ENCODE measurements around the gene FAM193B. TPM values are rescaled to one million over a fixed set of nuclear protein-coding genes. Genes with fewer than 3 reads are reported as not detected.
A peak's percentile ranks its signal among the peaks of the same experiment; 100 is the strongest.
"Not testable (repeated sequence)": the region's sequence is repeated elsewhere in the genome, so short reads cannot be mapped to it uniquely, and the experiment has no call there.

FAM193B gene
- total and polyA plus RNA-seq, 9 donors, result 36.8 to 65.0 (median 50.0) TPM

DNA sequence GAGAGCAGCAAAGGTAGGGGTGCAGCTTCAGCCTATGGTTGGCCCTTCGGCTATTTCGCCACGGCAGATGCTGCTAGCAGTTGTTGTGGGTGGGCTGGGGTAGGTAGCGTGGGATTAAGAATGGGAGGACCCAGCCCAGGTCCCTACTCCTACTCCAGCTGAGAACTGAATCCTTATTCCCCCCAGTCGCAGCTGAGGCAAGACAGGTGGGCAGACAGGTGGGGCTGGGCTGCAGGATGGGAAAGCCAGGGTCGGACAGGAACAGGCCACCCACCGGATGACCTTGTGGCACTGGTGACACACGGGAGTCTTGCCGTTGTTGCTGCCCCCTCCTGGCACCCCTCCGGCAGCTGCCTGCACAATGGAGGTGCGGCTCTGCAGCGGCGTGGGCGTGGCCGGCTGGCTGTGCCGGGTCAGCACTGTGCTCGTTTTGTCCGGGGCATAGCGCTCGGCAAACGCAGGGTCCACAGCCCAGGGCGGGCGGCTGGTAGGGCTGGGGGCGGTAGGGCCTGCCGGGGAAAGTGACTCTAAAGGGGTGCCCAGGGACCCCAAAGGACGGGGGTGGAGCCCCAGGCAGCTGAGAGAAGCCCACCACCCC is 65.1 kb downstream of the FAM193B start:
- H3K9me3 ChIP-seq (replicated peaks; ENCODE audit: control insufficient read depth, low read depth, low read length), result no peaks in the 10 kb centered on the region
- H3K36me3 ChIP-seq (ENCODE audit: control insufficient read depth, insufficient read depth, low read length), result peaks cover 92% of the 10 kb centered on the region
- peaks cover 64% of the 10 kb centered on the region for H3K4me1 ChIP-seq (ENCODE audit: control insufficient read depth, insufficient read depth, low read length)
- no peaks in the 10 kb centered on the region for H3K27me3 ChIP-seq (ENCODE audit: control insufficient read depth, insufficient read depth, low read length)
- 61% methylated on average over 12 of the region's 26 CpGs for WGBS (ENCODE audit: insufficient coverage)
- DNase-seq, result no peak
- no peak overlapping the region for H3K27ac ChIP-seq (ENCODE audit: low read length)
- H3K4me3 ChIP-seq (ENCODE audit: low read length), result no peak overlapping the region

DNA sequence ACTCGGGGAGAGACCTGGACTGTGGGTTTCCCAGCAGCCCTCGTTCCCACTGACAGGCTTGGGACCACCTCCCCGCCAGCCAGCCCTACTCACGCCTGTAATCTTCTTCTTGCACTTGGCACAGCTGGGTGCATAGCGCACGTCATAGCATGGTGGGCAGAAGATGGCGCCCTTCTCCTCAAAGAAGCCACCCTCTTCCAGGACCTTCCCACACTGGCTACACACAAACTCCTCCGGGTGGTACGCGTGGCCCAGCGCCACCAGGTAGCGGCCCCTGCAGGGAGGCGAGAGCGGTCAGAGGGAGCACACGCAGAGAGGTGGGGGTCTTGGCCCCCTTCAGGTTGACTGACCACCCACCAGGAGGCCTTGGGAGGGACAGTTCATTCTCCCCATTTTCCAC is 66.4 kb downstream of the FAM193B start:
- H3K4me1 ChIP-seq (ENCODE audit: control insufficient read depth, insufficient read depth, low read length), result peaks cover 58% of the 10 kb centered on the region
- H3K4me3 ChIP-seq (ENCODE audit: low read length), result no peak overlapping the region
- no peaks in the 10 kb centered on the region for H3K27me3 ChIP-seq (ENCODE audit: control insufficient read depth, insufficient read depth, low read length)
- no peak overlapping the region for H3K27ac ChIP-seq (ENCODE audit: low read length)
- H3K36me3 ChIP-seq (ENCODE audit: control insufficient read depth, insufficient read depth, low read length), result peaks cover 92% of the 10 kb centered on the region
- 85% methylated on average over 9 of the region's 15 CpGs for WGBS (ENCODE audit: insufficient coverage)
- DNase-seq, result no peak
- H3K9me3 ChIP-seq (replicated peaks; ENCODE audit: control insufficient read depth, low read depth, low read length), result no peaks in the 10 kb centered on the region

DNA sequence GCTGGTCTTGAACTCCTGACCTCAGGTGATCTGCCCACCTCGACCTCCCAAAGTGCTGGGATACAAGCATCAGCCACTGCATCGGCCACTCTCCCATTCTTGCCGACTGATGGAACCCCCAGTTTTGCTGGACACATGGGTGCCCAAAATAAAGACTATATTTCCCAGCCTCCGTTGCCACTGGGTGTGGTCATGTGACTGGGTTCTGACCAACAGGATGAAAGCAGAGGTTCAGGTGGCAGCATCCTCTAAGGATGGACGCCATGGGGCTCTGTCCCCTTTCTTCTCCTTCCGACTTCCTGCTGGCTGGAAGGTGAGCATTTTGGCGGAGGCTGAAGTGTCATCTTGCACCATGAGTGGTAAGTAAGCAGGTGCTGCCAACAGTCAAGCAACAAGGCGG is 67.2 kb downstream of the FAM193B start:
- no peak overlapping the region for H3K4me3 ChIP-seq (ENCODE audit: low read length)
- H3K27me3 ChIP-seq (ENCODE audit: control insufficient read depth, insufficient read depth, low read length), result no peaks in the 10 kb centered on the region
- H3K9me3 ChIP-seq (replicated peaks; ENCODE audit: control insufficient read depth, low read depth, low read length), result no peaks in the 10 kb centered on the region
- peaks cover 90% of the 10 kb centered on the region for H3K36me3 ChIP-seq (ENCODE audit: control insufficient read depth, insufficient read depth, low read length)
- peaks cover 50% of the 10 kb centered on the region for H3K4me1 ChIP-seq (ENCODE audit: control insufficient read depth, insufficient read depth, low read length)
- no peak overlapping the region for H3K27ac ChIP-seq (ENCODE audit: low read length)
- DNase-seq, result no peak
- 82% methylated on average over 4 of the region's 8 CpGs for WGBS (ENCODE audit: insufficient coverage)

DNA sequence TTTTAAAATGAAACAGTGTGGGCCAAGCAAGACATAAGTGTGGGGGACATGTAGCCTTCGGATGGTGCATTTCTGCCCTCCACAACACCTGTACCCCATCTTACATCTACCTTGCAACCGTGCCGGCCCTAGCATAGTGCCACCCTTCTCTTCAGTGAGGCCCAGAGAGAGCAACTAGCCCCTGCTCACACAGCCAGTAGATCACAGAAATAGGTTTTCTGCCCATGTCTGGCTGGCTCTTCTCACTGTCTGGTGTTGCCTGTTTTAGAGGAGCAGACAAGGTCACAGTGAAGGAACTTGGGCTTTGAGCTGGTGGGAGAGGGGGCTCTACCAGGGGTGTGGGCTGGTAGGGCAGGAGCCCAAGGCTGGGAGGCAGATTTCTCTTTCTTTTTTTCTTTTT is 68.1 kb downstream of the FAM193B start:
- WGBS (ENCODE audit: insufficient coverage), result no CpG with 5 or more reads among the region's 3 CpGs
- H3K4me3 ChIP-seq (ENCODE audit: low read length), result no peak overlapping the region
- H3K9me3 ChIP-seq (replicated peaks; ENCODE audit: control insufficient read depth, low read depth, low read length), result no peaks in the 10 kb centered on the region
- no peak for DNase-seq
- no peaks in the 10 kb centered on the region for H3K27me3 ChIP-seq (ENCODE audit: control insufficient read depth, insufficient read depth, low read length)
- peaks cover 45% of the 10 kb centered on the region for H3K4me1 ChIP-seq (ENCODE audit: control insufficient read depth, insufficient read depth, low read length)
- peaks cover 93% of the 10 kb centered on the region for H3K36me3 ChIP-seq (ENCODE audit: control insufficient read depth, insufficient read depth, low read length)
- H3K27ac ChIP-seq (ENCODE audit: low read length), result no peak overlapping the region

DNA sequence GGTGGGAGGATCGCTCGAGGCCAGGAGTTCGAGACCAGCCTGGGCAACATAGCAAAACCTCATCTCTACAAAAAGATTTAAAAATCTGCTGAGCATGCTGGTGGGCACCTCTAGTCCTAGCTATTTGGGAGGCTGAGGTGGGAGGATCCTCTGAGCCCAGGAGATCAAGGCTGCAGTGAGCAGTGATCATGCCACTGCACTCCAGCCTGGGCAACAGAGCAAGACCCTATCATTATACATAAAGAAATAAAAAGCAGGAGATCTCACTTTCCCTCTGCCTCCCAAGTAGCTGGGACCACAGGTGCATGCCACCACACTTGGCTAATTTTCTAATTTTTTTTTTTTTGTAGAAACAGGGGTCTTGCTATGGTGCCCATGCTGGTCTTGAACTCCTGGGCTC is 68.6 kb downstream of the FAM193B start:
- Histone ChIP-seq H3K4me1 (ENCODE audit: control insufficient read depth, insufficient read depth, low read length) (peaks cover 40% of the 10 kb centered on the region), H3K36me3 (ENCODE audit: control insufficient read depth, insufficient read depth, low read length) (peaks cover 88% of the 10 kb centered on the region)
- H3K27me3 ChIP-seq (ENCODE audit: control insufficient read depth, insufficient read depth, low read length); H3K27ac ChIP-seq (ENCODE audit: low read length); DNase-seq; H3K4me3 ChIP-seq (ENCODE audit: low read length); H3K9me3 ChIP-seq (replicated peaks; ENCODE audit: control insufficient read depth, low read depth, low read length): not testable (repeated sequence)
- WGBS (ENCODE audit: insufficient coverage), result no CpG with 5 or more reads among the region's 3 CpGs

DNA sequence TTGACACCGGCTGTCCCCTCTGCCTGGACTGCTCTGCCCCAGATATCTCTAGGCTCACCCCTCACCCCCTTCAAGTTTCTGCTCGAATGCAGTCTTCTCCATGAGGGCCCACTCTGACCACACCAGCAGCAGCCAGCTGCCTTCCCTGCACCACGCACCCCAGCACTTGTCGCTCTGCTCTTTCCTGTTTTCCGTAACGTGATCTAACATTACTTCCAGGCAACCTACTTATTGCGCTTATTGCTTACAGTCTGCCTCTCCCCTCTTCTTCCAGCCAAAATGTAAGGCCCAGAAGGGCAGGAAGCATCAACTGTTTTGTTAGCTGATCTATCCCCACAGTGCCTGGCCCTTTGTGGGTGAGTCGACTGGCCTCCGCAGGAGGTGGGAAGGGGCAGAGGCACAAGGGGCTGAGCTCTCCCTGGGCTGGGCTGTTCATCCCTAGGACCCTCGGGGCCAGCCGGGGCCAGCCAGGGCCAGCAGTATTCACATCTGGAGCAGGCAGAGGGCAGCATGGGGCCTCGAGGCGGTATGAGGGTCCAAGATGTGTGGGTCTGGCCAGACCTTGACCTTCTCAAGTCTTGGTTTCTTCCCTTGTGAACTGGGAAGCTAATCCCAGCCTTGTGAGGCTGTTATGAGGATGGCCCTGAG is 69.3 kb downstream of the FAM193B start:
- H3K9me3 ChIP-seq (replicated peaks; ENCODE audit: control insufficient read depth, low read depth, low read length), result no peaks in the 10 kb centered on the region
- WGBS (ENCODE audit: insufficient coverage), result 57% methylated on average over 10 of the region's 13 CpGs
- no peak overlapping the region for H3K4me3 ChIP-seq (ENCODE audit: low read length)
- peaks cover 36% of the 10 kb centered on the region for H3K4me1 ChIP-seq (ENCODE audit: control insufficient read depth, insufficient read depth, low read length)
- H3K36me3 ChIP-seq (ENCODE audit: control insufficient read depth, insufficient read depth, low read length), result peaks cover 81% of the 10 kb centered on the region
- H3K27me3 ChIP-seq (ENCODE audit: control insufficient read depth, insufficient read depth, low read length), result no peaks in the 10 kb centered on the region
- peak overlapping the region; percentile 20 for H3K27ac ChIP-seq (ENCODE audit: low read length)
- DNase-seq, result no peak

DNA sequence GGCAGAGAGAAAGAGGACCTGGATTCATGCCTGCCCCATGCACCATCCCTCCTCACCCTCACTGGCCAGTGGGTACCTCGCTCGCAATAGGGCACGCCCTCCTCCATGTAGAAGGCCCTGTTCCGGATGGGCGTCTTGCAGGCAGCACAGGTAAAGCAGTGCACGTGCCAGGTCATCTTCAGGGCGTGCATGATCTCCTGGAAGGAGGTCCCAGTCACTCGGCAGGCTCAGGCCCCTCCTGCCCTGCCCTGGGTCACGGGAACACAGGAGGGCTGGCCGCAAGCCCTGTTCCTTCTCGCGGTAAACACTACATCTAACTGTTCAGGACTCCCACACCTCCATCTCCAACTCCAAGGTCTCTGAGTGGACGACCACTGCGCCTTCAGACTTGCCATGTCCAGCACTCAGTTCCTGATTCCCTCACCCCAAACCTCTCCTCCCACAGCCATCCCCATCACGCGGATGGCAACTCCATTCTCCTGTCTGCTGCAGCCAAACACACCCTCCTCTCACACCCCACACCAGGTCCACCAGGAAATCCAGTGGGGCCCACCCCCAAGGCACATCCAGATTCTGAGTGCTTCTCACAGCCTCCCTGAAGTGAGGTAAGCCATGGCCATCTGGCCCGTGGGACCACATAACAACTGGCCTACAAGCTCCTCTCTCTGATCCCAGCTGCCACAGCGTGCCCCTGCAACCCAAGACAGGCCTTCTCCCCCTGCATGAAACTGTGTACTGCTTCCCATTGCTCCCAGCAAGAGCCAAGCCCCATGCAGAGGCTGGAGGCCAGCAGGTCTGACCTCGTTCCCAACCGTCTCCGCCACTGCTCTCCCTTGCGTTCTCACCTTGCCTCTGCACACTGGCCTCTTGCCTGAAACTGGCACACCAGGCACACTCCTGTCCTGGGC is 70.1 kb downstream of the FAM193B start:
- no peaks in the 10 kb centered on the region for H3K27me3 ChIP-seq (ENCODE audit: control insufficient read depth, insufficient read depth, low read length)
- peaks cover 37% of the 10 kb centered on the region for H3K4me1 ChIP-seq (ENCODE audit: control insufficient read depth, insufficient read depth, low read length)
- no peak for DNase-seq
- H3K9me3 ChIP-seq (replicated peaks; ENCODE audit: control insufficient read depth, low read depth, low read length), result no peaks in the 10 kb centered on the region
- peak overlapping the region; percentile 20 for H3K27ac ChIP-seq (ENCODE audit: low read length)
- WGBS (ENCODE audit: insufficient coverage), result 78% methylated on average over 22 of the region's 22 CpGs
- H3K4me3 ChIP-seq (ENCODE audit: low read length), result no peak overlapping the region
- H3K36me3 ChIP-seq (ENCODE audit: control insufficient read depth, insufficient read depth, low read length), result peaks cover 73% of the 10 kb centered on the region

DNA sequence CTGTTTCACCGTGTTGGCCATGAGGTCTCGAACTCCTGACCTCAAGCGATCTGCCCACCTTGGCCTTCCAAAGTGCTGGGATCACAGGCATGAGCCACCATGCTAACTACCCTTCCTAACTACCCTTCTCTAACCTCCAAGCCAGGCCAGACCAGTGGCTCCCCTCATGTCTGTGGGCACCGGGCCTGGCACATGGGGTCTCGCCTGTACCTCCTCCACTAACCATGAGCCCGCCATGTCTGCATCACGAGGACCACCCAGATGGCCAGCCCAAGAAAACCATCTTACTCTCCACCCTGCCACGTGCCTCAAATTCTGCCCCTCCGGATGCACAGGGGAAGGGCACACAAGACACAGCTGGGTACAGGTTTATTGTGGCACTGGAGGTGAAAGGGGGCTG is 71.3 kb downstream of the FAM193B start:
- Histone ChIP-seq H3K27me3 (ENCODE audit: control insufficient read depth, insufficient read depth, low read length) (no peaks in the 10 kb centered on the region), H3K9me3 (replicated peaks; ENCODE audit: control insufficient read depth, low read depth, low read length) (no peaks in the 10 kb centered on the region), H3K27ac (ENCODE audit: low read length) (no peak overlapping the region), H3K4me3 (ENCODE audit: low read length) (no peak overlapping the region), H3K36me3 (ENCODE audit: control insufficient read depth, insufficient read depth, low read length) (peaks cover 61% of the 10 kb centered on the region), H3K4me1 (ENCODE audit: control insufficient read depth, insufficient read depth, low read length) (peaks cover 38% of the 10 kb centered on the region)
- no peak for DNase-seq
- 91% methylated on average over 5 of the region's 9 CpGs for WGBS (ENCODE audit: insufficient coverage)

DNA sequence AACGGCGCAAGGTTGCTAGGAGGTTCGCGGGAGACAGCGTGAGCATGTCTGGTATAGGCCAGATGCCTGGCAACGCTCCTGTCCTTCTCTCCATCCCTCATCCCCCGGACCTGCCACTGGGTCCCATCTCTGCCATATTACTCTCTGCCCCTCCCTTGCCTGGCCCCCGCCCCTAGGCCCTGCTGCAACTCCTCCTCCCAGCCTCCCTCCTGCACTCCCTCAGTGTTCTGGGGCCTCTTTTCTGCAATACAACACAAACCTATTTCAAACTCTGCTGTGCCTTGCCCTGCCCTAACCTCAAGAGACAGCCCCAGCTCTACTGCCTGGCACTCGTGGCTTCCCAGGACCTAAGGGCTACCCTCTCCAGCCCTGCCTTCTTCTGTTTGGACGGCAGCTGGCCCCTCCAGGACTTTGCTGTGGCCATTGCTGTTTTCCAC is 72.0 kb downstream of the FAM193B start:
- no peak overlapping the region for H3K27ac ChIP-seq (ENCODE audit: low read length)
- H3K36me3 ChIP-seq (ENCODE audit: control insufficient read depth, insufficient read depth, low read length), result peaks cover 54% of the 10 kb centered on the region
- H3K9me3 ChIP-seq (replicated peaks; ENCODE audit: control insufficient read depth, low read depth, low read length), result no peaks in the 10 kb centered on the region
- no peak overlapping the region for H3K4me3 ChIP-seq (ENCODE audit: low read length)
- 73% methylated on average over 10 of the region's 10 CpGs for WGBS (ENCODE audit: insufficient coverage)
- peaks cover 38% of the 10 kb centered on the region for H3K4me1 ChIP-seq (ENCODE audit: control insufficient read depth, insufficient read depth, low read length)
- no peaks in the 10 kb centered on the region for H3K27me3 ChIP-seq (ENCODE audit: control insufficient read depth, insufficient read depth, low read length)
- peak; percentile 27 for DNase-seq

DNA sequence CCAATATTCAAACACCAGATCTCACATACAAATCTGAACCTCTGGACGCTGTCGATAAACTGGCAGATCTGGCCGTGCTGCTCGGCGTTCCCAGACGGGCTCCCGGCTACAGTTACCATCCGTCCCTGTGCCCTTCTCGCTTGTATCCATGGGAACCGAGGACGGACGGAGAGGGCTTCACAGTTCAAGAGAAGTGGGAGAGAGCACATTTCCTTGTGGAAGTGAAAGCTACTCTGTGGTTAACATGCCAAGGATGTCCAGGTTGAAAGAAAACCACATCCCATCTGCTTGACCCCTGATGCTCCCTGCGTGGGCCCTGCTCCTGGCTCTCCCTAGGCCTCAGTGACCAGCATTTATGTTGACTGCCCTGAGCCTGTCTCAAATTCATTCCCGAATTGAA is 74.6 kb downstream of the FAM193B start:
- Histone ChIP-seq H3K4me3 (ENCODE audit: low read length) (no peak overlapping the region), H3K27ac (ENCODE audit: low read length) (peak overlapping the region; percentile 55), H3K9me3 (replicated peaks; ENCODE audit: control insufficient read depth, low read depth, low read length) (no peaks in the 10 kb centered on the region), H3K4me1 (ENCODE audit: control insufficient read depth, insufficient read depth, low read length) (peaks cover 40% of the 10 kb centered on the region), H3K27me3 (ENCODE audit: control insufficient read depth, insufficient read depth, low read length) (no peaks in the 10 kb centered on the region), H3K36me3 (ENCODE audit: control insufficient read depth, insufficient read depth, low read length) (peaks cover 31% of the 10 kb centered on the region)
- peak; percentile 60 for DNase-seq
- 35% methylated on average over 5 of the region's 14 CpGs for whole genome bisulfite sequencing (ENCODE audit: insufficient coverage)

Data from muscle of leg (tissue), 11 donors.